ENCODE measurements around the gene PRR29. TPM values are rescaled to one million over a fixed set of nuclear protein-coding genes. Genes with fewer than 3 reads are reported as not detected.

PRR29 gene
- total RNA-seq, 4 donors from 2014 or later, result 0.17 to 0.82 (median 0.57) TPM; not detected in 1

- no peak for TF ChIP-seq CTCF (IDR thresholded peaks at IDR 0.05; ENCODE audit: low read depth)
Measured at GRCh38 chr17:64022611-64023063, 24.5 kb downstream of the PRR29 start.

GRCh38 chr17:64024215-64024654 lies 26.1 kb downstream of the PRR29 start:
- no peak for TF ChIP-seq CTCF (IDR thresholded peaks at IDR 0.05; ENCODE audit: low read depth)

GRCh38 chr17:64024781-64025731 lies 26.9 kb downstream of the PRR29 start:
- TF ChIP-seq CTCF (IDR thresholded peaks at IDR 0.05; ENCODE audit: low read depth), result no peak

- TF ChIP-seq CTCF (IDR thresholded peaks at IDR 0.05; ENCODE audit: low read depth), result no peak
Measured at GRCh38 chr17:64025732-64026294, 27.7 kb downstream of the PRR29 start.

DNA sequence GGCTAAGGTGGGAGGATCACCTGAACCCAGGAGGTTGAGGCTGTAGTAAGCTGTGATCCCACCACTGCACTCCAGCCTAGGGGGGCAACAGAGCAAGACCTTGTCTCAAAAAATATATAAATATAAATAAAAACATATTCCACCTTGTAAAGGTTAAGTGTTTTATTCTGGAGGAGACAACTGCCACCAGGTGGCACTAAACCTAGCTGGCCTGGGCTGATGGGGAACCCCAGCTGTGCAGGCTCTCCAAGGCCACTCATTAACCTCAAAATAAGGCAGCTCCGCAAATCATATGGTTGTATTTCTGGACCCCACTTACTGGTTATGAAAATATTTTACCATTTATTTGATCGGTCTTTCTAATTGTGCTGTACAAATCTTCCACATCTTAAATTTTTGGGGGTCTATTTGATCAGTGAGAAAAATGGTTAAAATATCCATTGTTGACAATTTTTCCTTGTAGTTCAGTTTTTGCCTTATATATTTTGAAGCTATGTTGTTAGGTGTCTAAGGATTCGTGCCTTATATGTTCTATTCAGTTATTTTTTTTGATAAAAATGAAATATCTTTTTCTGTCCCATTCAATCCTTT lies 30.8 kb downstream of the PRR29 start:
- TF ChIP-seq CTCF (IDR thresholded peaks at IDR 0.05; ENCODE audit: low read depth), result no peak

- TF ChIP-seq CTCF (IDR thresholded peaks at IDR 0.05; ENCODE audit: low read depth), result no peak
Measured at GRCh38 chr17:64032081-64032480, 33.9 kb downstream of the PRR29 start.

Data from subcutaneous adipose tissue (tissue), 4 donors.